ENCODE results near the gene MYT1.
"Not testable (repeated sequence)": the region's sequence is repeated elsewhere in the genome, so short reads cannot be mapped to it uniquely, and the experiment has no call there.

MYT1 gene

GRCh38 chr20:64232794-64233193 is 68.5 kb downstream of the MYT1 start:
- DNase-seq (ENCODE audit: low read depth), result peak; percentile 36

GRCh38 chr20:64233725-64234124 is 69.5 kb downstream of the MYT1 start:
- no peak for DNase-seq (ENCODE audit: low read depth)

- no peak for DNase-seq (ENCODE audit: low read depth)
Measured at GRCh38 chr20:64234291-64234791, 70.1 kb downstream of the MYT1 start.

GRCh38 chr20:64234921-64235565 is 70.8 kb downstream of the MYT1 start:
- DNase-seq (ENCODE audit: low read depth), result not testable (repeated sequence)

GRCh38 chr20:64236137-64237088 is 72.2 kb downstream of the MYT1 start:
- DNase-seq (ENCODE audit: low read depth), result no peak

- no peak for DNase-seq (ENCODE audit: low read depth)
Measured at GRCh38 chr20:64237316-64237715, 73.1 kb downstream of the MYT1 start.

- no peak for DNase-seq (ENCODE audit: low read depth)
Measured at GRCh38 chr20:64238115-64238825, 74.0 kb downstream of the MYT1 start.

- no peak for DNase-seq (ENCODE audit: low read depth)
Measured at GRCh38 chr20:64238851-64239387, 74.7 kb downstream of the MYT1 start.

- DNase-seq (ENCODE audit: low read depth), result no peak
Measured at GRCh38 chr20:64239449-64240242, 75.4 kb downstream of the MYT1 start.

- no peak for DNase-seq (ENCODE audit: low read depth)
Measured at GRCh38 chr20:64240243-64241015, 76.2 kb downstream of the MYT1 start.

- no peak for DNase-seq (ENCODE audit: low read depth)
Measured at GRCh38 chr20:64241061-64241460, 76.8 kb downstream of the MYT1 start.

- no peak for DNase-seq (ENCODE audit: low read depth)
Measured at GRCh38 chr20:64242003-64242796, 77.9 kb downstream of the MYT1 start.

- no peak for DNase-seq (ENCODE audit: low read depth)
Measured at GRCh38 chr20:64242797-64243475, 78.7 kb downstream of the MYT1 start.

GRCh38 chr20:64244281-64244805 is 80.1 kb downstream of the MYT1 start:
- DNase-seq (ENCODE audit: low read depth), result no peak

GRCh38 chr20:64244870-64245603 is 80.8 kb downstream of the MYT1 start:
- DNase-seq (ENCODE audit: low read depth), result no peak

GRCh38 chr20:64245746-64246595 is 81.7 kb downstream of the MYT1 start:
- no peak for DNase-seq (ENCODE audit: low read depth)

- no peak for DNase-seq (ENCODE audit: low read depth)
Measured at GRCh38 chr20:64246616-64247306, 82.5 kb downstream of the MYT1 start.
